B cell (primary cell): ENCODE results near the gene TMEM130. TPM values are rescaled to one million over a fixed set of nuclear protein-coding genes. Genes with fewer than 3 reads are reported as not detected.

Experiments
- ATAC-seq: fragments of 200-7000 bp; cut with Tn5 transposase; one replicate; pipeline ENCODE4 v1.10.0; 2021; ENCODE audit warnings: low read depth, mild to moderate bottlenecking, moderate number of reproducible peaks, moderate library complexity
- CTCF ChIA-PET: fragments of 350-600 bp; sonication (Branson Sonifier 250); formaldehyde crosslinking; loops from one replicate; lab custom pipeline; 2021; ENCODE audit warnings: antibody characterized with exemption, inconsistent platforms; lab: Charles Lee
- POLR2A ChIA-PET: fragments of 350-600 bp; sonication (Branson Sonifier 250); formaldehyde crosslinking; loops from one replicate; lab custom pipeline; 2021; ENCODE audit warnings: antibody characterized with exemption; lab: Charles Lee
- DNase-seq: peaks from one replicate; pipeline ENCODE4 v3.0.0; 2013
- H2AFZ ChIP-seq: 2 replicates; pipeline ENCODE4 v1.6.1; 2012; ENCODE audit warnings: mild to moderate bottlenecking, low read depth, low read length; ENCODE audit not compliant: insufficient read depth, poor library complexity, severe bottlenecking
- H3K27ac ChIP-seq, 2 donors: 1 replicate in 1 of 2; 2 replicates in 1 of 2; pipeline ENCODE4 v1.5.1; 2012 to 2013; ENCODE audit warnings: low read length in 2 of 2, mild to moderate bottlenecking in 2 of 2, moderate library complexity in 1 of 2
- H3K27me3 ChIP-seq, 4 experiments: fragments of 200-600 bp in 1 of 4; sonication (generic) in 1 of 4; replicated peaks in 1 of 4; 1 replicate in 2 of 4; 2 replicates in 2 of 4; pipeline versions ENCODE4 v1.6.1 to v1.7.0; 2013 to 2016; ENCODE audit warnings: low read length in 3 of 4, mild to moderate bottlenecking in 2 of 4, mixed read lengths in 1 of 4, moderate library complexity in 1 of 4; ENCODE audit not compliant: insufficient read depth in 4 of 4, control insufficient read depth in 3 of 4; ENCODE audit errors: control extremely low read depth in 1 of 4
- H3K36me3 ChIP-seq, 2 experiments: replicated peaks in 1 of 2; 1 replicate in 1 of 2; 2 replicates in 1 of 2; pipeline versions ENCODE4 v1.6.1 to v1.7.1; 2013; ENCODE audit warnings: low read length in 1 of 2; ENCODE audit not compliant: insufficient read depth in 2 of 2, control insufficient read depth in 1 of 2; ENCODE audit errors: control extremely low read depth in 1 of 2, extremely low read depth in 1 of 2
- H3K4me1 ChIP-seq, 2 donors: fragments of 200-600 bp in 1 of 2; sonication (generic) in 1 of 2; 1 replicate in 1 of 2; 2 replicates in 1 of 2; pipeline versions ENCODE4 v1.5.1 to v1.6.1; 2013 to 2017; ENCODE audit warnings: low read length in 2 of 2; ENCODE audit not compliant: control insufficient read depth in 2 of 2, insufficient read depth in 2 of 2
- H3K4me2 ChIP-seq: replicated peaks from 2 replicates; pipeline ENCODE3; 2012; ENCODE audit warnings: mild to moderate bottlenecking, low read depth, low read length; ENCODE audit not compliant: poor library complexity, severe bottlenecking
- H3K4me3 ChIP-seq, 5 experiments: fragments of 200-600 bp in 1 of 5; sonication (generic) in 1 of 5; 1 replicate in 3 of 5; 2 replicates in 2 of 5; pipeline versions ENCODE4 v1.5.1 to v1.7.0; 2011 to 2016; ENCODE audit warnings: low read length in 4 of 5, mild to moderate bottlenecking in 4 of 5, low read depth in 2 of 5, control low read depth in 1 of 5, moderate library complexity in 1 of 5; ENCODE audit not compliant: insufficient read depth in 1 of 5; ENCODE audit errors: control extremely low read depth in 1 of 5, extremely low read depth in 1 of 5
- H3K79me2 ChIP-seq: fragments of 200-600 bp; sonication (generic); one replicate; pipeline ENCODE4 v1.6.0; 2016; ENCODE audit warnings: low read length; ENCODE audit not compliant: control insufficient read depth, insufficient read depth
- H3K9ac ChIP-seq: fragments of 200-600 bp; sonication (generic); 2 replicates; pipeline ENCODE4 v1.6.1; 2017; ENCODE audit warnings: mild to moderate bottlenecking, low read length, moderate library complexity
- H3K9me3 ChIP-seq, 3 donors: one replicate each; pipeline versions ENCODE4 v1.6.1 to v1.7.1; 2013; ENCODE audit warnings: low read length in 2 of 3; ENCODE audit not compliant: control insufficient read depth in 2 of 3, insufficient read depth in 1 of 3; ENCODE audit errors: control extremely low read depth in 1 of 3
- H4K20me1 ChIP-seq: 2 replicates; pipeline ENCODE4 v1.6.0; 2012; ENCODE audit warnings: mild to moderate bottlenecking, low read length; ENCODE audit not compliant: insufficient read depth, control insufficient read depth, poor library complexity, severe bottlenecking
- H3K27ac Mint-ChIP-seq: one replicate; pipeline ENCODE4 v1.8.0; 2021; ENCODE audit warnings: mixed read lengths
- H3K27me3 Mint-ChIP-seq: one replicate; pipeline ENCODE4 v1.8.0; 2021; ENCODE audit warnings: mixed read lengths
- H3K4me1 Mint-ChIP-seq: one replicate; pipeline ENCODE4 v1.8.0; 2021; ENCODE audit warnings: mixed read lengths
- H3K4me3 Mint-ChIP-seq: one replicate; pipeline ENCODE4 v1.8.0; 2021; ENCODE audit warnings: mixed read lengths
- H3K9me3 Mint-ChIP-seq: one replicate; pipeline ENCODE4 v1.8.0; 2022; ENCODE audit warnings: mixed read lengths; ENCODE audit not compliant: insufficient read depth
- CTCF ChIP-seq: fragments of 200-600 bp; IDR thresholded peaks from one replicate; pipeline ENCODE4 v1.8.0; 2022; ENCODE audit warnings: antibody characterized with exemption, mild to moderate bottlenecking
- EZH2 ChIP-seq: IDR thresholded peaks from 2 replicates; pipeline ENCODE4 v1.6.1; 2012; ENCODE audit warnings: borderline replicate concordance, low read depth, mild to moderate bottlenecking, moderate library complexity, low read length; ENCODE audit not compliant: insufficient read depth, poor library complexity, severe bottlenecking
- WGBS: methylation state at CpG from one replicate; pipeline ENCODE4 v1.1.5; 2013; ENCODE audit warnings: missing lambda C conversion rate; ENCODE audit not compliant: insufficient coverage; 5-methylcytosine and 5-hydroxymethylcytosine counted together
- intact Hi-C: fragments of 100-400 bp; cut with micrococcal nuclease; formaldehyde crosslinking; loops from one replicate; pipeline ENCODE4 v1.10.0; 2022
- polyA plus RNA-seq: library from polyadenylated mRNA; depleted of rRNA; stranded (reverse); fragments of >200 nt; gene quantifications from 2 replicates; pipeline ENCODE4 v1.2.3, GENCODE V29; 2012
- total RNA-seq, 2 donors: library from RNA; stranded (reverse); fragments of 120-200 nt in 1 of 2; gene quantifications; 1 replicate in 1 of 2; 2 replicates in 1 of 2; pipeline versions ENCODE4 v1.2.3 to v1.2.4, GENCODE V29; 2013 to 2022

Gene TMEM130
- total and polyA plus RNA-seq, 2 donors (not counting 1 experiment from before 2014, with no cell fraction given) = 0.20 TPM; not detected in 1

GRCh38 chr7:98870121-98870651 is 372 bp upstream of the TMEM130 start:
- H3K9me3 Mint-ChIP-seq = no peaks in the 10 kb centered on the region
- H3K27ac Mint-ChIP-seq = peak overlapping the region; percentile 77

GRCh38 chr7:98869027-98869596 is 702 bp downstream of the TMEM130 start:
- Histone ChIP-seq H3K36me3 (no peaks in the 10 kb centered on the region), H4K20me1 (no peaks in the 10 kb centered on the region), H3K27ac (no peak overlapping the region), H3K4me2 (peak overlapping the region; percentile 98), H3K27me3 (peaks cover 0 to 23% (median 9%) of the 10 kb centered on the region in 4 experiments), H3K4me1 (peaks cover 16 to 22% of the 10 kb centered on the region in 2 donors), H3K9me3 (peaks cover 0 to 14% (median 0%) of the 10 kb centered on the region in 3 donors), H3K9ac (peak overlapping the region; percentile 61), H2AFZ (peak overlapping the region; percentile 85), H3K79me2 (no peaks in the 10 kb centered on the region), H3K4me3 (peak overlapping the region in 2 of 5 experiments; percentile 52 to 54)
- ATAC-seq (no peak), DNase-seq (no peak)
- Mint-ChIP-seq H3K27me3 (peaks cover 7% of the 10 kb centered on the region), H3K27ac (no peak overlapping the region), H3K9me3 (no peaks in the 10 kb centered on the region), H3K4me3 (peak overlapping the region; percentile 61), H3K4me1 (peaks cover 12% of the 10 kb centered on the region)
- TF ChIP-seq EZH2 = no peak
- no peak for TF ChIP-seq CTCF
- 8% methylated on average over 19 of the region's 25 CpGs for WGBS
- intact Hi-C loops = no loop called here
- ChIA-PET CTCF (no interaction called here), POLR2A (no interaction called here)

More at GRCh38 chr7:98870121-98870651, 372 bp upstream of the TMEM130 start:
- peaks cover 0 to 14% (median 0%) of the 10 kb centered on the region in 3 donors for H3K9me3 ChIP-seq
- Mint-ChIP-seq H3K27me3 (peaks cover 4% of the 10 kb centered on the region), H3K4me1 (peaks cover 12% of the 10 kb centered on the region), H3K4me3 (peak overlapping the region; percentile 90)
- intact Hi-C loops = loop anchor here (1.0 to 10.0 kb wide), 4 partner anchors 8 to 555 kb away; partner anchors contain the start of genes SMURF1 and TRRAP
- peaks cover 0 to 21% (median 9%) of the 10 kb centered on the region in 4 experiments for H3K27me3 ChIP-seq
- ATAC-seq = peak; percentile 97
- H2AFZ ChIP-seq = peak overlapping the region; percentile 85
- no peaks in the 10 kb centered on the region for H3K36me3 ChIP-seq
- H3K9ac ChIP-seq = peak overlapping the region; percentile 61
- peaks cover 16 to 22% of the 10 kb centered on the region in 2 donors for H3K4me1 ChIP-seq
- ChIA-PET POLR2A (interaction anchor here (0.6 to 1.2 kb wide), 7 partner anchors 8 to 554 kb away, joined by 3 to 7 read pairs (median 4); partner anchors contain the start of gene TRRAP), CTCF (interaction anchor here (0.8 to 3.9 kb wide), 6 partner anchors 8 to 125 kb away, joined by 3 to 24 read pairs (median 3); partner anchors contain the start of gene TRRAP)
- peak overlapping the region; percentile 29 to 54 (median 50) for H3K4me3 ChIP-seq
- peak; percentile 83 for DNase-seq
- H4K20me1 ChIP-seq = no peaks in the 10 kb centered on the region
- TF ChIP-seq EZH2 = no peak
- WGBS = under 1% methylated on average over 33 of the region's 35 CpGs
- H3K79me2 ChIP-seq = no peaks in the 10 kb centered on the region
- peak overlapping the region; percentile 98 for H3K4me2 ChIP-seq
- no peak overlapping the region for H3K27ac ChIP-seq
